GM03348 (cell line): ENCODE data around the gene GPR139.

Source experiments
- DNase-seq: peaks from one replicate; pipeline ENCODE4 v3.0.0; 2012; ENCODE audit warnings: low spot score

GPR139 gene

DNA sequence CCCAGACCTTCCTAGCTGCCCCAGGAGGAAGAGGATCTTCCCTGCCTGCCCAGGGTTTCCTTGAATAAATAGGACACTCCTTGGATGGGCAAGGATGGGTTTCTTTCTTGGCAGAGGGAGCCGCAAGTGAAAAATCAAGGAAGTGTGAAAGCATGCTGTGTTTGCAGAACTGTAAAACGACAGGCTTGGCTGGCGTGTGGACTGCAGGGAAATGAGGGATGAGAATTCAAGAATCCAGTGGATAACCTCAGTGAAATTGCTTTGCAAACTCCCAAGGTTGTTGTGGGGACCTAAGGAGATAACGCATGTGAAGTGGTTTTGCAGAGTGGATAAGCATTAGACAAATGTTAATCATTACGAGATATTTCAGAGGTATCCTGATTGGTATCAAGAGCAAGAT lies 20.4 kb downstream of the GPR139 start:
- DNase-seq = no peak

DNA sequence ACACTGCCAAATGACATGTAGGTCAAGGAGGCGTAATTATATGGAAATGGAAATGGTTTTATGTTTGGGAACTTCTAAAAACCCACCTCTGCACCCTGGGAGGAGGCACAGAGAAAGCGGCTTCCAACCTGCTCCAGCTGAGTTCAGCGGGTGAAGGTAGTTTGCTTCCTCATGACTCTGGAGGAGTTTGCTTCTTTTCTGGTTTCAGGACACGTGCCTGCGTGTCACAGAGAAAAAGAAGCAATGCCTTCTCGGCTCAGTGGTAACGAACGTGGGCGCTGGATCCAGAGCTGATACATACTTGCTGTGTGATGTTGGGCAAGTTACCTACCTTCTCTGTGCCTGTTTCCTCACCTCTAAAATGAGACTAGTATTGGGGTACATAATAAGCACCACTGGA lies 22.1 kb downstream of the GPR139 start:
- no peak for DNase-seq

DNA sequence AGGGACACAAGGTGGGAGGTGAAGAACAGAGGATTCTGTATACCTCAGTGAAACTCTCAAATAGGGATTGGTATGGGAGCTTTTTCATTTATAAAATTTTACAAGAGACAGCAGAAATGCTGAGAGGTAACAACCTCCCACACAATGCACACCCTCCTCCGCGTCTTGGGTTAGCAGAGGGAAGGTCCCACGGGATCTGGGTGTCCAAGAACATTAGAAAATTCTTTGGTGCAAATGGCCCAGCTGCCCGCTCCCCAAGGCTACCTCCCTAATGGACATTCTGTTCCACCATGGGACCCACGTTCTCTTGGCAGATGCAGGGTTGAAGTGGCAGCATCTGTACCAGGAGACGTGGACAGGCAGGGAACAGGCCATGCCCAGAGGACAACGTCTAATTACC lies 22.5 kb downstream of the GPR139 start:
- DNase-seq = no peak

DNA sequence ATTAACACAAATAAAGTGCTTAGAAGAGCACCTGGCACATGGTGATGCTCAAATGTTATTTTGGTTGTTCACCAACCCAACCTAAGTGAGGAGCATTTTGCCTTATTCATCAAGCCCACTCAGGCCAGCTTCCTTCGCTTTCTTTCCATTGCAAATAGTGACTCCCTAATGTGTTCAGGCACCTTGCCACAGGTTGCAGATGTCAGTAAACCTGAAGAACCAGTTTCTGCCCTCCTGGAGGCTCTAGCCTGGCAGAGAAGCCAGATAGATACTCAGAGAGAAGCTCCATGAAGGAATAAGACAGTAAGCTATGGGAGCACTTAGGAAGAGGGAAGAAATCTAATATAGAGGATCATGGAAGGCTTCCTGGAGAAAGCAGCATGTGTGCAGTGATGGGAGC lies 23.9 kb downstream of the GPR139 start:
- DNase-seq = no peak

DNA sequence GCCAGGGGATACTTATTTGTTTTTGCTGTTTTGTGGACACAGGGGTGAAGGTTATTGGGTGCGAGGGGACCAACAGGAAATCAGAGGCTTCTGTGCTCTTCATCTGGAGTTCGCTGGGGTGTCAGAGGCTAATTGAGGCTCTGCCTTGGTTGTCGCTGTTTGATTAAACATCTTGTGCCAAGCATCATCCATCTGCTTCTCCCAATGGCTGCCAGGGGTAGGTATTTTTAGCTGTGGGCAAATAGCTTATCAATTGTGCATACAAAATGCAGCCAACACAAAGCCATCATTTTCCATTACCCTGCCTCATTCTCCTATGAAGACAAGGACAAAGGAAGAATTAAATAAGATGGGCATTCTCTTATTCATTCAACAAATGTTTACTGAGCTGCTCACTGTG lies 27.8 kb downstream of the GPR139 start:
- DNase-seq = no peak

DNA sequence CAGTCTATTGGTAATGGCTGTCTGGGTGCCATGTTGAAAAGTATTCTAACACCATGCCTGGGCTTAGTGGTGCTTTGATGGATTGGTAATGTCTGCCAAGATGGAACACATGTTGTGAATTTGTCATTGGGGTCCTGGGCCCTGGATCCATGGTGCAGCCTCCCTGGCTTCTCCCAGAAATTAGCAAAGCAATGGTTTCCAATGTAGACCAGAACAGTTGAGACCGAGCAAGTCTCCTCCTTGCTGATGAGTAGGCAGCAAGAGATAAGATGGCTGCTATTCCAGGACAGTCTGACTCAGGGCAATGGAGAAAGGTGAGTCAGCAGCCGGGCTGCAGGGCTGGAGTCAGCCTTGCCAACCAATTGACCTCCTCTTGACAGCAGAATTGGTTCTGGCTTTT lies 30.8 kb downstream of the GPR139 start:
- DNase-seq = no peak

DNA sequence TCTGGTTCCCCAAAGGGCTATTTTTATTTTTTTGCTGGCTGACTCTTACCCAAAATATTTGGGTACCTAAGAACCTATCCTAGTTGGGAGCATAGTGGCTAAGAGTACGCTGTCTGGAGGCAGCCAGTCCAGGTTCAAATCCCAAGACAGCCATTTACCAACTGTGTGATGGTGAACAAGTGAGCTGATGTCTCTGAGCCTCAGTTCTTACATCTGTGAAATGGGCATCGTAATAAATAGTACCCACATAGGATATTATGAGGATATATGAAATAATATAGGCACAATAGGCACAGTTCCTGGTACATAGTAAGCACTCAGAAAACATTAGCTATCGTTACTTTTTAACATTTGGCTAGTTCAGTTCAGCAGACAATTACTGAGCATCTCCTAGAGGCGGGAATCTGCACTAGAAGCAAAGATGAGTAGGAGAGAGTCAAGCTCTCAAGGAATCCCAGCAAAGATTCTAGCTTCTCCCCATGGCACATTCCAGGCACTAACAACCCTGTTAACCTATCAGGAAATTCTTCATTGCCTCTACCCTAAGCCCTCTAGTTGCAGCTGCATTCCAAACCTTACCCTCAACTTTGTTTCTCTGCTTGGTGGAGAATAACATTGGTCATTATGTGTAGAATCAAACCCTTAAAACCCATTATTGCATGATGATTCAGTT lies 31.6 kb downstream of the GPR139 start:
- DNase-seq = no peak

DNA sequence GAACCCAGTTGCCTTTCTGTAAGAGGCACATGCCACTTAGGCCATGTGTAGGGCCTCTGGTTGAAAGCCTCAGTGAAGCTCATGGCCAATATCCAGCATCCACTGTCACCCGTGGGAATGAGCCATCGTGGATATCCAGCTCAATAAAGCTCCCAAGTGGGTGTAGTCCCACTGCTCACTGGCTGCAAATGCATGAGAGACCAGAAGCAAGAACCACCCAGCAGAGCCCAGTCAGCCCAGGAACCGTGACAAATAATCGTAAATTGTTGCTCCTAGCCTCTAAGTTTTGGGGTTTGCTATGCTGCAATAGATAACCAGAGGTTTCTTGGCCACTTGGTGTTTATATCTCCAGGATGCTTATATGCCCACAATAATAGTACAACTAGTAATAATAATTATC lies 33.7 kb downstream of the GPR139 start:
- no peak for DNase-seq

DNA sequence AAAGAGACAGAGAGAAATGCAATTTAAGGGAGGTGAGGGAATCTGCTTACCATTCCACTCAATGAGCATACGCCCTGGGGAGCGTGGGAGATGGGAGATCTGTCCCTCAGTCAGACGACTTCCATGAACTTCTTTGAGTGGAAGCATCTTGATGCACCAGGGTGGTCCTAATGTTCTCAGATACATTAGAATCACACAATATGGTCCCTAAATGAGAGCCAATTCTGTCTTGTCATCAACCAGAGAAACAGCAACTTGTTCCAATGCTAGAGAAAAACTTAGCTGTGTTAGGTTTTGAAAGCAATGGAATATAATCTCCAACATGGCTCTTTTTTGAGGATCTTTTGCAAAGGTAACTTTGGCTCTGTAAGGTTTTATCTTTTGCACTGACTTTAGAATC lies 44.1 kb downstream of the GPR139 start:
- no peak for DNase-seq

DNA sequence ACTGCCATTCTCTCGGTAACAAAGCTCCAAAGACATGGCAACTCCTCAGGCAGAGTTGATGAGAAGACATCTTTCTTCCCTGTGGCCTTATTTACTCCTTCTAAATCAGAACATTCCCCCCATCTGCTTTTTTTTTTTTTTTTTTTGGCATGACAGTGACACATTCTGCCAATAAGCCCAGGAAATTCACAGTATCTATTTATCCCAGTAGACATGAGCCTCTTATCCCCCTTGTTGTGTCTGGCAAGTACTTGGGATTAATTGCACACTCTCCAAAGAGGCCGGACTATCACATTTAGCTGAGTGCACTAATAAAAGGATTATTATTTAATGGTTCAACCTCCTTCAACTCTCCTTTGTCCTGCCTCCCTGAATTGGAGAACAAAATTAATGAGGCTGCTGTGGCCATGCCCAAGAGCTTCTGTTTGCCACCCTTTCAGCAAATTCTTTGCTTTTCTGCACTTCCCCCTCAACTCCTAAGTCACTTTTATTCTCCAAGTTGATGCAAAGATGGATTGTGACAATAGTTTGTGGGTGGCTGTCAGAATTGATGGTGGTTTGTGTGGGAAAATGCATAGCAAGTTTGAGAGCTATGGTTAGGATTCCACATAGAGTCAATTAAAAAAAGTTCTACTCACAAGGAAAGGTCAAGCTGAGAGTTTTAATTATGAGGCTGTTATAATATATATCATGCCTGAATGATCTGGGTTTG lies 47.2 kb downstream of the GPR139 start:
- no peak for DNase-seq

DNA sequence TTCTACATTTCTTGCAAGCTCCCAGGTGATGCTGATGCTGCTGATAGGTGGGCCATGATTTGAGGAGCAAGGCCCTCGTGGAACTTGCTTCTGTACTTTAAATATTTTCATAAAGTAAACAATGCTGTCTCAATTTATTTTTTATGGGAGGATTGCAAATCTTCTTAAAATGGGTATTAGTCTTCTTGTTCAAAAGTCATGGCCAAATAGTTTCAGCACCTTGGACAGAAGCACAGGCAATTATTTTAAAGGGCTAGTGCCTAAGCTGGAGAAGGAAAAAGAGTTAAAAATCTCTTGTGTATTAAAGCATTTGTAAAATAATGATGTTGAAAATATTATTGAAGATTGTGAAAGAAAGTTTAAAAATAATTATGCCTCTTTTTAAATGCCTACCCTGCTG lies 50.5 kb downstream of the GPR139 start:
- DNase-seq = no peak

DNA sequence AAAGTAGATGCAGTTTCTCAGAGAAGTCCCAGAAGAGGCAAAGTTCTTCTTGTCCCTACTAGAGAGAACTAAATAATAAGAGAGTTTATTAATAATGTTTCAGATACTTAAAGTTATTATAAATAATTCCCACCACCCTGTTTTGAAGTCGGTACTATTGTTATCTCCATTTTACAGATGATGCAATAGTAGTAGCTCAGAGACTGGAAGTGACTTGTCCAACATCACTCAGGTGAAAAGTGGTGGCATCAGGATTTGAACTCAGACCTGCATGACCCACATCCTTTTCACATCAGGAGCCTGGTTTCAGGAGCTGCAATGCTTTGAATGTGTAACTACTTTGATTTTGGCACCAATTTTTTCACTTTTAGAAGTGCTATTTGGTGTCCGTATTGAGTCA lies 52.7 kb downstream of the GPR139 start:
- DNase-seq = no peak

DNA sequence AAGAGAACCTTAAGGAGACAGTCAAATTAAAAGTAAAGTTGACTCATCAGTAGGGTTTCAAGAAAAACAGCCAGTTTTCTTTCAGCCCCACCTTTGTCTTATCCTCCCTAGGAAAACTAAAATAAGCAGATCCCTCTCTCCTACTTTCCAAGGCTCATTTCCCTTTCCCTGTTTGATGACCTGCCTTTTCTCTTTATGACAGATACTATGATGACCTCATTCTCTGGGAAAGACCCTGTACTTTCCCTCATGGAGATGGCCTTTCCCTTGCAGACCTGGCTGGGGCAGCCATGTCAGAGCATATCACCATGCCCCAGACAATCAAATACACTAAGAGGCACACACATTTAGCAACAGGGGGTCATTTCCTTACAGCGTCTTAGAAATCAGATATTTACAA lies 53.6 kb downstream of the GPR139 start:
- no peak for DNase-seq

DNA sequence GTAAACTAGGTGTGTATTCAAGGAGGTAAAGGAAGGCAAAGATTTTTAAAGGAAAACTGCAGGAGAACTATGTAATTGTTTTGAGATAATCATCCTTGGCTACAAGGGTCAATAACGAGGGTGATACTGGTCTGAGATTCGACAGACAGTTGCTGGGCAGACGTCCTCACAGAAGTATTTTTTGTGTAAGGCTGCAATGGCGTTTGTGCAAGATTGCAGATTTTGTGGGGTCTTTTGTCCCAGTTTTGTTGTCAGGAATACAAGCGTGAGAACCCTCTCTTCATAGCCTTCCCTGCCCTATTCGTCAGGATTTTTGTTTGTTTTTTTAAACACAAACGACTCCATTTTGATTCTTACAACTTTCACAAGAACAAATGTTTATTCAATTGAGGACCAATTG lies 57.5 kb downstream of the GPR139 start:
- no peak for DNase-seq

DNA sequence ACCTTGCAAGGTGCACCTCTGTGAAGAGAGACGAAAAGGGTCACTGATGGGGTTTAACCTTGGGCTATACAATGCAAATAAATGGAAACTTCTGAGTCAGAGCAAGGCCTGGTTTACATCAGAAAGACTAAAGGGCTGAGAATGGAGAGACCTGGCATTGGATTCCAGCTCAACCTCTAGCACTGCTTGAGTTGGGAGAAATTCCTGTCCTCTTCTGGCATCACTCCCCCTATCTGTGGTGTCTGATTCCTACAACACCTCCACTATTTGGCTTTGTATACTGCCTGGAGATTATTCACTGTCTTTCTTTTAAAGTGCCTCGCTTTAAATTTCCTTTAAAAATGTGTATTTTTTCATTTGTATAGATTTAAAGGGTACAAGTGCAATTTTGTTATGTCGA lies 68.8 kb downstream of the GPR139 start:
- no peak for DNase-seq

DNA sequence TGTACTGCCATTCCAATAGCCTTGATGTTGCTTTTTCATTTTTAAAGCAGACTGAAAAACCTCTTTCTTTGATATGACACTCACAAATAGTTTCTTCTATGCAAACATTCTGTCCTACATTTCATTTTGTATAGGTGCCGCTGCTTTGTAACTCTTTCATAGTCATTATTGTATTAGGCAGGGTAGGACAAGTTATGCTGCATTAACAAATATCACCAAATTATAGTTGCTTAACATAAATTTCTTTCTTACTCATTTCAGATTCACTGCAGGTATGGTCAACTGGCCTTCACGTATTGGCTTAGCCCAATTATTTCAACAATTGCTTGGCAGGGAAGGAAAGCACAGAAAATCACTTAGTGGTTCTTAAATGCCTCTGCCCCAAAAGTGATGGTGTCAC lies 70.8 kb downstream of the GPR139 start:
- DNase-seq = no peak

DNA sequence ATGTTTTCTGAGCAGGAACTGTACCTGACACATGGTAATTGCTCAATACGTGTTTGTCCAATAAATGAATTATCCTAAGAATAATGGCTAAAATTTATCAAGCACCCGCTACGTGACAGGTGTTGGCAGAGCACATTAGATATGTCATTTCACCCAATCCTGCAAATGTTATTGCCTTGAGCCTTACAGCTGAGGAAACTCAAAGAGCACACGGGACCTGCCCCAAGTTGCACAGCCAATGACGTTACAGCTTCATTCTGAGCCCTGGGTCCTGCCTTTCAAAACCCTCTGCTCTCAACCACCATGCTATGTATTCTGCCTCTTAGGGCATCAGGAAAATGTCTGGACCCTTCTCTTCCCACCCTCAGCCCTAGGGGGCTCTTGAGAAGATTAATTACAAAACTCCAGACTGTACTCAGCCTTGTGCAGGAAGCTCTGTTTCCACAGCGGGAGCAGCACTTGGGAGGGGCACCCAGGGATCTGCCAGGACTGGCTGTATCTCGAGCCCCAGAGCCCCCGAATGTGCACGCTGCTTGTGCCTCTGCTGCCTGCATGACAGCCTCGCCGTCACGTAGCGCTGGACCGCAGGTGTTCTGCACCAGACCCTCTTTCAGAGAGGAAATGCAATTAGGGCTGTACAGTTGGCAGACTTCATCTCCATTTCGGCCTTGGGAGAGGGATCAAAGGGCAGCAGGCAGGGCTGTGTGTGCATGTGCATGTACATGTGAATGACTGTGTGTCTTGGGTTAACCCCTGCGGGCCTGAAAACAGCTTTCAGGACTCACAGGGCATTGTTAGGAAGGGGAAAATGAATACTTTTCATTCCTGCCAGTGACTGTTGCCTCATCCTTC lies 71.6 kb downstream of the GPR139 start:
- no peak for DNase-seq

DNA sequence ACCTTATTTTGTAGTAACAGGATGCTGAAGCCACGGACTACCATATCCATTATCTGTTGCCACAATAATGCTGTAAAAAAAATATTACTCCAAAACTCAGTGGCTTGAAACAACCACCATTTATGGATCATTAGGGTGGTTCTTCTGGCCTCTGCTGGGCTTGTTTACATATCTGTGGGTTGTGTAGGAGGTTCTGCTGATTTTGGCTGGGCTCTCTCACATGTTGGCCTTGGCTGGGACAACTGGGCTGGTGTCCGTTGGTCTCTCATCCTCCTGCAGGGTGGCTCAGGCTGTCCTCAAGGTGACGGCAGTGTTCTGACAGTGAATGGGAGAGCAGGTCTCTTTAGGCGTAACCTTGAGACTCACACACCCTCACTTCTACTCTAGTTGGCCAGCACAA lies 76.0 kb downstream of the GPR139 start:
- DNase-seq = no peak

DNA sequence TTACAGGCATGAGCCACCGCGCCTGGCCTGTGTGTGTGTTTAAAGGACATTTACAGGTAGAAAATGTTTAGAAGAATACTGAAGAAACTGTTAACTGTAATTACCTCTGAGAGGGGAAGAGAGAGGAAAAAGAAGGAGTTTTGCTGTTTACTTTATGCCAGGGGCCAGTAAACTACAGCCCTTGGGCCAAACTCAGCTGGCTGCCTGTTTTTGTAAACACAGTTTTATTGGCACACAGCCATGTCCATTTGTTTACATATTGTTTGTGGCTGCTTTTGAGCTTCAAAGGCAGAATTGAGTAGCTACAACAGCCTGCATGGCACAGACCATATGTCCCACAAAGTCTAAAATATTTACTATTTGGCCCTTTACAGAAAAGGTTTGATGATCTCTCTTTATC lies 76.4 kb downstream of the GPR139 start:
- DNase-seq = no peak

DNA sequence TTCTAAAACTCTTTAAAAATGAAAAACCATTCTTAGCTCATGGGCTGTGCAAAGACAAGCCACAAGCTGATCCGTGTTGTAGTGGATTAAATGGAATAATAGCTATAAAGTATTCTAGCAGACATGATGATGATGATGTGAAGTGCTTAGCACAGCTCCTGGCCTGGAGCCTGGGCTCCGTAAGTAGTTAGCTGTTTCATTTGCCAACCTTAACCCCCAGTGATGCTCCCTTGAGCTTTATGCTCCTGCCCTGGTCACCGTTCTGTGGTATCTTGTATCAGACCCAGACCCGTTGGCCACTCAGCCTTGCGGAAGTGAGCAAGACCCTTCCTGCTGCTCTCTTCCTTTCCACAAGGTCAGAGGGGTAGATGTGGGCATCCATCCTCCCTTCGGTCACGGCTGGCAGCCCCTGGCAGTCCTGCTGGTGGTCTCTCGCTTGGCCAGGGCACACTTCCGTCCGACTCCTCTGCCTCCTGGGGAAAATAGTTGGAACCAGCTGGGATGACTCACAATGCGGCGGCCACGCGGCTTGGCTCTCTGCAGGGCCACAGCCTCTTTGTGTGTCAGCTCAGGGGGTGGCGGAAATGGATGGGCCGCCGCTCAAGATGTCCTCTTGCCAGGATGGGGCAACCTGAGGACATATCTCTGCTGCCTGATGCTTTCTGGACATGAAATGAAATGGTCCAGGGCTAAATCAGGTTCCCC lies 79.1 kb downstream of the GPR139 start:
- no peak for DNase-seq

DNA sequence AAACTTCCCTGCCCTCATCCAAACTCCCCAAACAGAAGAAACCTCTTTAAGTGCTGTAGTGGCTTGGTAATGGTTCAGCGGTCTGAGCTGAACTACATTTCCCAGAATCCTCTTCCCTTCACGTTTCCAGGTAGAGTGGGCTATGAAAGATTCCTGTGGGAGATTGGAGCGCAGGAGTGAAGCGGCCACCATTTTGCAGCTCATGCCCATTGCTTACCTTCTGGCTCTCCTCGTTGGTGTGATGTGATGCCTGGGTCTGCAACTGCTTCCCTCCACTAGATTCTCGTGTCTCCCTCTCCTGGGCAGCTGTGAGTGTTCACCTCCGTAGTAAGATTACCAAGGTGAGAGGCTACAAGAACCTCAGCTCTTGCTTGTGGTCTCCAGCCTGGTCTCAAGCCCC lies 82.1 kb downstream of the GPR139 start:
- no peak for DNase-seq

DNA sequence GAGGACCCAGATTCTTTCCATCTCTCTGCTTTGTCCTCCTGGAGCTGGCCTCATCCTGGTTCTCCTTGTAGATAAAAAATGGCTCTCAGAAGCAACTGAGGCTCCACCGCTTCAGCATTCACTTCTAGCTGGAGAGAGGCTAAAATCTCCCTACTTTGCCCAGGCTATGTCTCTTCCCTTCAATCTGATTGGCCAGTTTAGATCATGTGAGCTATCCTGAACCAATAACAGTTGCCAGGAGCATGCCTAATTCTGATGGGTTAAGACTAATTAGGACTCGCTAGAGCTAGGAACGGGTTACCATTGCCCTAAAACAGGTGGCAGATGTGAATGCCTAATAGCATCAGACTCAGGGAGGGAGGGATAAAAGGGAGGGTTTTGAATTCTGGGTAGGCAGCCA lies 89.6 kb downstream of the GPR139 start:
- DNase-seq = no peak
